A549 (cell line): Measurements from ENCODE around the gene PCOLCE2. TPM values are rescaled to one million over a fixed set of nuclear protein-coding genes. Genes with fewer than 3 reads are reported as not detected.
A peak's percentile ranks its signal among the peaks of the same experiment; 100 is the strongest.

ENCODE experiments used
- ATAC-seq, 2 experiments: fragments of 200-7000 bp in 1 of 2; fragments of >200 bp in 1 of 2; cut with Nextera tagmentation in 1 of 2; cut with Tn5 transposase in 1 of 2; 3 replicates each; pipeline versions ENCODE4 v1.8.0 to v1.9.1; 2018 to 2020; ENCODE audit warnings: mild to moderate bottlenecking in 1 of 2, moderate library complexity in 1 of 2
- CTCF ChIA-PET: fragments of 300-600 bp; sonication (Branson Sonifier 250); formaldehyde crosslinking; extraction: SDS; loops from one replicate; lab custom pipeline; 2021; ENCODE audit warnings: antibody characterized with exemption, inconsistent platforms; lab: Yijun Ruan, JAX
- POLR2A ChIA-PET: fragments of 350-600 bp; formaldehyde crosslinking; extraction: SDS; loops from one replicate; lab custom pipeline; 2021; ENCODE audit warnings: antibody characterized with exemption, inconsistent platforms; lab: Yijun Ruan, JAX
- DNase-seq, 2 experiments: peaks; one replicate each; pipeline versions ENCODE4 v3.0.0 to v3.0.0-alpha.2; 2011 to 2016; ENCODE audit warnings: low read depth in 1 of 2, low spot score in 1 of 2
- FAIRE-seq: peaks from 2 replicates; lab custom pipeline; 2011; peaks lifted over from hg19 to GRCh38; lab: Jason Lieb, UNC
- H3K27ac ChIP-seq, 2 experiments: fragments of >200 bp; sonication (Bioruptor Twin); formaldehyde crosslinking; 3 replicates each; pipeline ENCODE4 v1.5.1; 2016 to 2017
- H3K4me1 ChIP-seq: fragments of >200 bp; sonication (Bioruptor Twin); formaldehyde crosslinking; 3 replicates; pipeline ENCODE4 v1.6.1; 2016
- H3K4me2 ChIP-seq: fragments of >200 bp; sonication (Bioruptor Twin); formaldehyde crosslinking; 3 replicates; pipeline ENCODE4 v1.6.1; 2016
- H3K4me3 ChIP-seq: fragments of >200 bp; sonication (Bioruptor Twin); formaldehyde crosslinking; 3 replicates; pipeline ENCODE4 v1.5.1; 2016
- H3K9me3 ChIP-seq: fragments of >200 bp; sonication (Bioruptor Twin); formaldehyde crosslinking; 3 replicates; pipeline ENCODE4 v1.6.1; 2016
- ATOH8 ChIP-seq: fragments of 250-450 bp; sonication (Bioruptor Pico); IDR thresholded peaks from 2 replicates; pipeline ENCODE4 v1.5.0; 2020; ENCODE audit warnings: low read depth, mild to moderate bottlenecking, moderate library complexity
- BCL3 ChIP-seq: fragments of >200 bp; sonication (Bioruptor Twin); formaldehyde crosslinking; IDR thresholded peaks from 3 replicates; pipeline ENCODE4 v1.6.1; 2016
- BHLHE40 ChIP-seq: IDR thresholded peaks from 2 replicates; pipeline ENCODE4 v1.6.1; 2012; ENCODE audit warnings: low read depth, low read length, inconsistent platforms
- CBX8 ChIP-seq: fragments of 200-600 bp; sonication (generic); IDR thresholded peaks from 2 replicates; pipeline ENCODE4 v1.6.1; 2016
- CEBPB ChIP-seq, 2 experiments: fragments of >200 bp in 1 of 2; sonication (Bioruptor Twin) in 1 of 2; formaldehyde crosslinking in 1 of 2; IDR thresholded peaks; 2 replicates each; pipeline ENCODE4 v1.6.1; 2012 to 2016
- CHD4 ChIP-seq: fragments of 200-600 bp; sonication (generic); IDR thresholded peaks from 2 replicates; pipeline ENCODE4 v1.6.1; 2016; ENCODE audit warnings: antibody characterized with exemption, mild to moderate bottlenecking, borderline replicate concordance
- EHF ChIP-seq: fragments of 250-450 bp; sonication (Bioruptor Pico); IDR thresholded peaks from 2 replicates; pipeline ENCODE4 v1.5.0; 2020; ENCODE audit warnings: mild to moderate bottlenecking
- EP300 ChIP-seq, 2 experiments: fragments of >200 bp; sonication (Bioruptor Twin); formaldehyde crosslinking; IDR thresholded peaks; 2 replicates in 1 of 2; 3 replicates in 1 of 2; pipeline ENCODE4 v1.6.1; 2016 to 2017
- ESRRA ChIP-seq: fragments of 150-350 bp; IDR thresholded peaks from 2 replicates; pipeline ENCODE4 v1.6.1; 2014; ENCODE audit warnings: mild to moderate bottlenecking, low read length, borderline replicate concordance
- FOSB ChIP-seq: fragments of 250-450 bp; sonication (Bioruptor Pico); IDR thresholded peaks from 2 replicates; pipeline ENCODE4 v1.5.0; 2020; ENCODE audit warnings: mild to moderate bottlenecking, moderate library complexity
- HDAC2 ChIP-seq: fragments of 200-600 bp; sonication (generic); IDR thresholded peaks from 2 replicates; pipeline ENCODE4 v1.6.1; 2016
- HES2 ChIP-seq: fragments of >200 bp; sonication (Bioruptor Twin); formaldehyde crosslinking; IDR thresholded peaks from 2 replicates; pipeline ENCODE4 v1.6.1; 2016
- HOXB13 ChIP-seq: fragments of 250-450 bp; sonication (Bioruptor Pico); IDR thresholded peaks from 2 replicates; pipeline ENCODE4 v1.5.0; 2020; ENCODE audit warnings: low read depth, mild to moderate bottlenecking, moderate library complexity
- HOXB5 ChIP-seq: fragments of 250-450 bp; sonication (Bioruptor Pico); IDR thresholded peaks from 2 replicates; pipeline ENCODE4 v1.5.0; 2020; ENCODE audit warnings: mild to moderate bottlenecking, moderate library complexity
- JUN ChIP-seq, 2 experiments: fragments of >200 bp; sonication (Bioruptor Twin); formaldehyde crosslinking; IDR thresholded peaks; 2 replicates in 1 of 2; 3 replicates in 1 of 2; pipeline ENCODE4 v1.6.1; 2016 to 2017
- JUNB ChIP-seq: fragments of >200 bp; sonication (Bioruptor Twin); formaldehyde crosslinking; IDR thresholded peaks from 2 replicates; pipeline ENCODE4 v1.6.1; 2016
- KDM1A ChIP-seq: fragments of 200-600 bp; sonication (generic); IDR thresholded peaks from 2 replicates; pipeline ENCODE4 v1.6.1; 2016; ENCODE audit warnings: low read depth, mild to moderate bottlenecking
- KDM5A ChIP-seq: fragments of 200-600 bp; sonication (generic); IDR thresholded peaks from 2 replicates; pipeline ENCODE4 v1.6.1; 2016; ENCODE audit warnings: antibody characterized with exemption, mild to moderate bottlenecking
- MAFK ChIP-seq: fragments of 450-650 bp; IDR thresholded peaks from 2 replicates; pipeline ENCODE4 v1.6.1; 2014; ENCODE audit not compliant: partially characterized antibody
- MAZ ChIP-seq: fragments of 150-350 bp; IDR thresholded peaks from 2 replicates; pipeline ENCODE4 v1.6.1; 2014; ENCODE audit warnings: antibody characterized with exemption, low read depth, low read length, borderline replicate concordance
- MYC ChIP-seq: IDR thresholded peaks from 2 replicates; pipeline ENCODE4 v1.6.1; 2012; ENCODE audit warnings: mild to moderate bottlenecking, inconsistent platforms, low read length, improper control_type of control experiment, borderline replicate concordance
- NFE2L2 ChIP-seq: fragments of 150-350 bp; conservative IDR thresholded peaks from 2 replicates; pipeline ENCODE4 v1.6.1; 2014; ENCODE audit warnings: low read length
- PHF8 ChIP-seq: fragments of 200-600 bp; sonication (generic); IDR thresholded peaks from 2 replicates; pipeline ENCODE4 v1.6.1; 2016; ENCODE audit warnings: low read depth, mild to moderate bottlenecking, antibody characterized with exemption, moderate library complexity, borderline replicate concordance
- RCOR1 ChIP-seq: fragments of 150-350 bp; IDR thresholded peaks from 2 replicates; pipeline ENCODE4 v1.6.1; 2014; ENCODE audit warnings: antibody characterized with exemption, low read length, low read depth
- SMC3 ChIP-seq: fragments of >200 bp; sonication (Bioruptor Twin); formaldehyde crosslinking; IDR thresholded peaks from 3 replicates; pipeline ENCODE4 v1.6.1; 2018; ENCODE audit warnings: inconsistent platforms
- SREBF2 ChIP-seq: fragments of 450-650 bp; IDR thresholded peaks from 2 replicates; pipeline ENCODE4 v1.6.1; 2014; ENCODE audit warnings: mild to moderate bottlenecking, moderate library complexity
- ZSCAN20 ChIP-seq: fragments of 250-450 bp; sonication (Bioruptor Pico); IDR thresholded peaks from 2 replicates; pipeline ENCODE4 v1.8.0; 2022; ENCODE audit warnings: mild to moderate bottlenecking, moderate library complexity
- WGBS: methylation state at CpG from one replicate; pipeline ENCODE4 v1.1.6; 2017; ENCODE audit errors: missing lambda C conversion rate; 5-methylcytosine and 5-hydroxymethylcytosine counted together
- polyA plus RNA-seq, 4 experiments: library from polyadenylated mRNA; depleted of rRNA in 3 of 4; stranded (reverse); fragments of >200 nt; fragmentation: RNase III in 1 of 4; extraction: RNeasy Plus Mini Kit Qiagen cat#74134 plus additional on column Dnase treatment in 1 of 4; gene quantifications; 2 replicates in 3 of 4; 3 replicates in 1 of 4; pipeline ENCODE4 v1.2.3, GENCODE V29; 2011 to 2017

Gene PCOLCE2
- polyA plus RNA-seq, 2 of the 4 experiments (the other 2 are of a cell fraction): 41.0 to 43.9 TPM

- TF ChIP-seq BCL3 (no peak), RCOR1 (no peak), NFE2L2 (no peak), MYC (no peak), CBX8 (no peak), ESRRA (no peak)
- TF ChIP-seq, all 56 proteins: peak for 0
These were observed 36.9 kb downstream of the PCOLCE2 start (continued) for GRCh38 chr3:142852009-142852408.

- ChIA-PET POLR2A (interaction anchor here (0.5 to 1.0 kb wide), 2 partner anchors 151 to 1121 kb away, joined by 3 to 5 read pairs; partner anchors contain the start of genes DIPK2A and U2SURP), CTCF (interaction anchor here (1.0 to 5.8 kb wide), 4 partner anchors 21 to 144 kb away, joined by 3 to 57 read pairs (median 4); no protein-coding TSS in a partner anchor)
- Histone ChIP-seq H3K4me1 (peaks cover 47% of the 10 kb centered on the region), H3K27ac (peak overlapping the region; percentile 19 to 79; a peak in 4 of 6 replicates), H3K4me2 (peak overlapping the region; percentile 57), H3K9me3 (no peaks in the 10 kb centered on the region), H3K4me3 (no peak overlapping the region)
- TF ChIP-seq EP300 (IDR thresholded peaks at IDR 0.05): peak in 1 of 2 experiments; percentile 42; a peak in 1 of 5 replicates
- TF ChIP-seq SMC3: no peak
- no peak for TF ChIP-seq ATOH8 (CRISPR knock-in tag)
- TF ChIP-seq HES2: peak; percentile 53; the same call in 1 of the 2 replicates
- TF ChIP-seq CEBPB (IDR thresholded peaks at IDR 0.05): peak; percentile 88 to 92
- no peak for TF ChIP-seq EHF (CRISPR knock-in tag)
- no peak for TF ChIP-seq BHLHE40
- peak; percentile 96 for TF ChIP-seq MAFK
- TF ChIP-seq HOXB5 (CRISPR knock-in tag): no peak
- peak; percentile 50 for TF ChIP-seq JUNB
- FAIRE-seq: no peak
- ATAC-seq: peak; percentile 74 to 85
- peak; percentile 17 to 80 for DNase-seq
- WGBS: 11% methylated on average over 2 of the region's 2 CpGs
These were observed 38.4 kb downstream of the PCOLCE2 start for GRCh38 chr3:142850395-142851023.

GRCh38 chr3:142849148-142849547 is 39.7 kb downstream of the PCOLCE2 start:
- POLR2A ChIA-PET: no interaction called here
- ATAC-seq: no peak

GRCh38 chr3:142846779-142847577 is 41.9 kb downstream of the PCOLCE2 start:
- Histone ChIP-seq H3K4me3 (no peak overlapping the region), H3K9me3 (no peaks in the 10 kb centered on the region), H3K27ac (no peak overlapping the region), H3K4me2 (no peak overlapping the region), H3K4me1 (peaks cover 29% of the 10 kb centered on the region)
- ATAC-seq (no peak), DNase-seq (no peak), FAIRE-seq (peak; percentile 7)
- TF ChIP-seq BHLHE40 (no peak), ESRRA (no peak), MAZ (no peak), SREBF2 (no peak), HOXB13 (CRISPR knock-in tag) (no peak), FOSB (CRISPR knock-in tag) (no peak), RCOR1 (no peak), KDM5A (no peak), SMC3 (no peak), KDM1A (no peak), JUN (IDR thresholded peaks at IDR 0.05) (no peak), CEBPB (IDR thresholded peaks at IDR 0.05) (no peak), PHF8 (no peak), HDAC2 (no peak), CHD4 (no peak), MYC (no peak), ZSCAN20 (CRISPR knock-in tag) (no peak)
- ChIA-PET POLR2A (no interaction called here), CTCF (interaction anchor here (0.6 to 5.8 kb wide), 8 partner anchors 10 to 243 kb away, joined by 3 to 57 read pairs (median 3); no protein-coding TSS in a partner anchor)
- 41% methylated on average over 2 of the region's 2 CpGs for WGBS

More at GRCh38 chr3:142849148-142849547, 39.7 kb downstream of the PCOLCE2 start:
- FAIRE-seq (no peak), DNase-seq (no peak)
- no peak overlapping the region for H3K4me3 ChIP-seq
- peaks cover 47% of the 10 kb centered on the region for H3K4me1 ChIP-seq
- WGBS: 96% methylated on average over 3 of the region's 3 CpGs
- no peak overlapping the region for H3K27ac ChIP-seq
- H3K9me3 ChIP-seq: no peaks in the 10 kb centered on the region
- CTCF ChIA-PET: interaction anchor here (1.6 to 5.8 kb wide), 2 partner anchors 20 to 138 kb away, joined by 3 to 57 read pairs; no protein-coding TSS in a partner anchor
- no peak overlapping the region; the same call in 2 of the 3 replicates for H3K4me2 ChIP-seq
- TF ChIP-seq MAFK (peak; percentile 84), HOXB5 (CRISPR knock-in tag) (no peak)
